NCI-H345 (cell line): ENCODE results near the gene SLC5A9.
"Not testable (repeated sequence)": the region's sequence is repeated elsewhere in the genome, so short reads cannot be mapped to it uniquely, and the experiment has no call there.

ENCODE experiments used
- DNase-seq: peaks from one replicate; lab custom pipeline; 2025; lab: John Stamatoyannopoulos, UW

The SLC5A9 gene

DNA sequence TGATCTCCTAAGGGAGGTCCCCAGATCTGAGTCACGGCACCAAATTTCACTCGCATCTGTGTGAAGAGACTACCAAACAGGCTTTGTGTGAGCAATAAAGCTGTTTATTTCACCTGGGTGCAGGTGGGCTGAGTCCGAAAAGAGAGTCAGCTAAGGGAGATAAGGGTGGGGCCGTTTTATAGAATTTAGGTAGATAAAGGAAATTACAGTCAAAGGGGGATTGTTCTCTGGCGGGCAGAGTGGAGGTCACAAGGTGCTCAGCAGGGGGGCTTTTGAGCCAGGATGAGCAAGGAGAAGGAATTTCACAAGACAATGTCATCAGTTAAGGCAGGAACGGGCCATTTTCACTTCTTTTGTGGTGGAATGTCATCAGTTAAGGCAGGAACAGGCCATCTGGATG, 8.2 kb upstream of the SLC5A9 start:
- DNase-seq = not testable (repeated sequence)

GRCh38 chr1:48214820-48215219, 7.7 kb upstream of the SLC5A9 start:
- no peak for DNase-seq

DNA sequence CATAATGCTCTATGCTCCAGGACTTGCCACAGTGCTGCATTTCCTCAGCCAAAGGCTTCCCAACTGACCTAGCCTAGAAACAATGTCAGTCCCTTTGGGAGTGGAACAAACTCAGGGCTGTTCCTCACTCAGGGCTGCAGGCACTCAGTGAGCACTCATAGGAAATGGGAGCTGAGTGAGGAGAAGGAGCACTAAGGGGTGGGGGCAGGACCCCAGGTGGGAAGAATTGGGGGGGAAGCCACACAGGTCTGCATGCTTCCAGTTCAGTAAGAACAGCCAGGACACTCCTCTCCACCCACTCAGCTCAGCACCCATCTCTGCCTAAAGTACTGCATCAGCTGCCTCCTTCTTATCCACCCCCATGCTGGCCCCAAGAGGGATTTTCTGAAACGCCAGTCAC, 7.3 kb upstream of the SLC5A9 start:
- DNase-seq = no peak

GRCh38 chr1:48215889-48216288, 6.6 kb upstream of the SLC5A9 start:
- DNase-seq = no peak

GRCh38 chr1:48216313-48216712, 6.2 kb upstream of the SLC5A9 start:
- no peak for DNase-seq

DNA sequence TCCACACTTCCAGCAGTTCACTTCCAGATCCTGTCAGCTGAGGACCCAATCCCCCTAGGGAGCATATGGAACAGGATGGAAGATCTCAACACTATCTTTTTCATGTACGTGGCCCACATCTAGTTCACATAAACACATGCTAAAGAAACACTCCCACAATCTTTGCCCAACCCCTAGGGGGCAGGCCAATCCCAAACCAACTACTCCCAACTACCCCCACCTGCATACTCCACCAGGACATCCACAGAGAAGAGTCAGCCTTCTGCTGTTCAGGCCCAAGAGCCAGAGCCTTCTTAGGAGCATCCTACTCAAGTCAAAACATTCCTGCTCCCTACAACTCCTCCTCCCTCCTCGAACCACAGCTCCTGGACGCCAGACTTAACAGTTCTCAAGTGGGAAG, 5.6 kb upstream of the SLC5A9 start:
- no peak for DNase-seq

GRCh38 chr1:48217856-48218255, 4.7 kb upstream of the SLC5A9 start:
- no peak for DNase-seq

DNA sequence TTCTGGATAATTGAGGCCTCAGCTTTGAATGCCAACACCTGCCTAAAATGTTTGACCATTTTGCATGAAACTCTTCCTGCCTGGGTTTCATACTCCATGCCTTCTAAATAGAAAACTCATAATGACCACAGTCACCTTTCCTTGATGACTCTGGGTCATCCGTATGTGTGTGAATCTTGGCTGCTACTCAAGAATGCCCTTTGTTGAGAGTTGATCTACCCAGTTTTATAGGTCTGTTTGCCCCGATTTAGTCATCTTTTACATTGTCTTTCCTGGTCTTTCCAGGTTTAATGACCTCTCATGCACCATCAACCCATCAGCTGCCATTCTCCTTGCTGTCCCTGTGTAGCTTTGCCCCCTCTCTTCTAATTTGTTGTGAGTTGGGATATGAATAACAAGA, 2.7 kb upstream of the SLC5A9 start:
- no peak for DNase-seq

DNA sequence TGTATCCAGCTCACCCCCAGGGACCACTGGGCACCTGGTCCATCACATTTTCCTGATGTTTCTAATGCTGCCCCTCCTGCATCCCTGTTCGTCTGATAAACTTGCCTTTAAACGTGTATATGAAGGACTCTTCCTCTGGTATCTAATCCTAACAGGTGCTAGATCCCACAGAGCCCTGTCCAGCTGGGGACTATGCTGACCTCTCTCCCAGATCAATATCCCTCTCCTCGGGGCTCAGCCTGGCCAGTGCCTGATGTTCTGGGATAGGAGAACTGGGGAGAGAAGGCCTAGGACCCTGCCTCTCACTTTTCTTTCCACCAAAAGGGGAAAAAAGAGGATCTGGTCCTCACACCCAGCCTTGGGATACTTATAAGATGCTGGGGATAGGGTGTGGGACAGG, 1.4 kb upstream of the SLC5A9 start:
- no peak for DNase-seq

DNA sequence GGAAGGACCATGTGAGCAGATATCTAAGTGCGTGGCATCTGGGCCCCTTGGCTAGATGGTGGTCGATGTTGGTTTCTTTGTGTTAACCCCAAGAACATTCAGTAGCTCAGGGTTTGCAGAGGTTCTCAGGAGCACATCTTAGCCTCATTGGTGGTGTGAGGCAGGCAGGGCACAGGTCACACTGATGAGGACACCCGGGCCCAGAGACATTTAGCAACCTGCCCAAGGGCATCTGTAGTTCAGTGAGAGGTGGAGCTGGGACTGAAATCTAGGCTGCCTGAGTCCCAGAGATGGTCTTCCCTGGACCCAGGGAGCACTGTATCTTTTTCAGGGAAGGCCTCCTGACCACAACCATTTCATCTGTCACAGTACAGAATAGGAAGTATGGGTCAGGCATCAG, 859 bp upstream of the SLC5A9 start:
- DNase-seq = no peak

DNA sequence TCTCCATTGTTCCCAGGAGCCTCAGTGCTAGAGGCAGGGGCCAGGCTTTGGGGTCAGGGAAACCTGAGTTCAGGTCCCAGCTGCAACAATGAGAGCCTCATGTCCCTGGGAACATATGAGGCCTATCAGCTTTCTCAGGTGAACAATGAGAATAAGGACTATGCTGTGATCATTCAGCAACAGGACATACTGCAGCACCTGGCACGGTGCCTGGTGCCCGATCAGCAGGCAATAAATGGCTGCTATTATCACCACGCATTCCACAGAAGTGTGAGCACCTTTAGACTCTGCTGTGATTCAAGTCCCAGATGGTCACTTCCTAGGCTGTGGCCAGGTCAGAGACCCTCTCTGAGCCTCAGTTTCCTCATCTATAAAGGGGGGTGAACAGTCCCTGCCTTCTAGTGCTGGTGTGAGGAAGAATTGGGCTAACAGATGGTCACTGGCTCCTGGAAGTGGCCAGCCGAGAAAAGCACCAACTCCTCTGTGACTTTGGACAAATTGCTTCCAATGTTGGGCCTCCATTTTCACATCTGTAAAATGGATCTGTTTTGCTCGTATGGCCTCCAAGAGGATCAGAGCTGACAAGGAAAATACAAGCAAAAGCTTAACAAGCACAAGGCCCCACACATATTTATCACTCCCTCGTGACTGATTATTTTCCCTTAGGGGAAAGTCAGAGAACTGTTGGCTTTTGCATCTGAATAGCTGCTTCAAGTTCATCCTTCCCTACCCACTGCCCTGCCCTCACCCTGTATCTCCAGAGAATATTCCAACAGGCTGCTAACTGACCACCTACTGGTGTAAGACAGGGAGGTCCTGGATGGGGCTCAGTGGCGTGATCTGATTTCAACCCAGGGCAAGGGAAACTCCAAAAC, 1.1 kb downstream of the SLC5A9 start:
- peak; percentile 57 for DNase-seq

DNA sequence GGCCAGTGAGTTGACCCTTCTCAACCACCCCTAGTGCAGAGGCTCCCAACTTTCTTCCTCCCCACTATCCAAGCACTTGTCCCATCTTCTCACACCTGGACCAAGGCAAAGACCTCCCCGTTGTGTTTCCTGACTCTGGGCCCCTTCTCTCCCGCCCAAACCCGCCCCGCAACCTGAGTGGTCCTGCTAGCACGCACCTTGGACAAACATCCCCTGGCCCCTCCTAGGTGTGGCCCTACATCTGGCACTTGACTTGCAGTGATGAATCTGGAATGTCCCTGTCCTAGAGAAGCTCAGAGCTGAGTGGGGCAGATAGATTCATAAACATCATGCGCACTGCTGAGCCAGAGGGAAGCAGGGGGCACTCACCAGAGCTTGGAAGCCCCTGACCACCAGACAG, 2.3 kb downstream of the SLC5A9 start:
- no peak for DNase-seq

DNA sequence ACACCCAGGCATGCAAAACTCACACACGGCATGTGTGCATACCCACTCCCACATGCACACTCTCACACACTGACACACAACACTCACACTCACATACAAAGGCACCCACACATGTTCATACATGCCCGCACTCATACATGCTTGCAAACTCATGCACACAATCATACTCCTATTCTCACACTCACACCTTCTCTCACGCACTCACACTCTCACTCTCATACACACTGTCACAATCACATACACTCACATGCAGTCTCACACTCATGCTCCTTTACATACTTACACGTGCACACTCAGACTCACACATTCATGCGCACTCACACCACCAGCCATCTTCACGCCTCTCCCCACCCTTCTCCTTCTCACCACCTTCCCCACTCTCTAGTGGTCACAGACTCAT, 3.1 kb downstream of the SLC5A9 start:
- DNase-seq = no peak

DNA sequence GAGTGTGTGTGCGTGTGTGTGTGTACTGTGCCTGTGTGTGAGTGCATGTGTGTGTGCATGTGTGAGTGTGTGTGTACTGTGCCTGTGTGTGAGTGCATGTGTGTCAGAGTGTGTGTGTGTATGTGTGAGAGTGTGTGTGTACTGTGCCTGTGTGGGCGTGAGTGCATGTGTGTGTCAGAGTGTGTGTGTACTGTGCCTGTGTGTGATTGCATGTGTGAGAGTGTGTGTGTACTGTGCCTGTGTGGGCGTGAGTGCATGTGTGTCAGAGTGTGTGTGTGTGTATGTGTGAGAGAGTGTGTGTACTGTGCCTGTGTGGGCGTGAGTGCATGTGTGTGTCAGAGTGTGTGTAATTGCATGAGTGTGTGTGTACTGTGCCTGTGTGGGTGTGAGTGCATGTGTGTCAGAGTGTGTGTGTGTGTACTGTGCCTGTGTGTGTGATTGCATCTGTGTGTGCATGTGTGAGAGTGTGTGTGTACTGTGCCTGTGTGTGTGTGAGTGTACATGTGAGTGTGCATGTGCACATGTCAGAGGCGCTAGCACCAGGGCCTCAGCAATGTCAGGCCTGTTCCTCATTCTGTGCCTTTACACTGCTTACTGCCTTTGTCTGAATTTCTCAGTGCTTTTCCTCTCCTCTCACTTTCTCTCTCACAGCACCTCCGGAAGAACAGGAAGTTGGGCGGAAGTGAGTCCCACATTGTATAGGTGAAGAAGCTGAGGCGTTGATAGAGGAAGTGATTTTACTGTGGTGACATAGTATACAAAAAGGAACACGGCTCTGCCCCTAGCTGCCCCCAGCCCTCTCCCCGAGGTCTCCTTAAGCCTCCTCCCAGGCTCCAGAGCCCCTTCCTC, 4.9 kb downstream of the SLC5A9 start:
- DNase-seq = no peak

DNA sequence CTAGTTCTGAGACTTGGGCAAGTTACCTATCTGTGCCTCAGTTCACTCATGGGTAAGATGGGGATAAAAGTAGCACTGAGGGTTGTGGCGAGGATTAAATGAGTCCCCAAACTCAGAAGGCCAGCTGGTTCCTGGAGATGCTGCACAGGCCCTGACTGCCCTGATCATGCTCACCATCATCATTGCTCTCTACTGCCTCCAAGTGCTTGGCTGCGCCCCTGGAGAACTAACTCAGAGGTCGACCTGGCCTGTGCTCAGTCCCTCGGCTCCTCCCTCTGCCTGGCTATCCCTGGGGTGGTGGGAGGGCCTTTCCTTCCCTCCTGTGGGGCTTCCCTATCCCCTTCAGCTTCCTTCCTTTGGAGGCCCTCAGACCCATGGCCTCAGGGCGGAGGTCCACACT, 5.6 kb downstream of the SLC5A9 start:
- DNase-seq = no peak

- DNase-seq = no peak
Observed at GRCh38 chr1:48229317-48229716, 6.8 kb downstream of the SLC5A9 start.

DNA sequence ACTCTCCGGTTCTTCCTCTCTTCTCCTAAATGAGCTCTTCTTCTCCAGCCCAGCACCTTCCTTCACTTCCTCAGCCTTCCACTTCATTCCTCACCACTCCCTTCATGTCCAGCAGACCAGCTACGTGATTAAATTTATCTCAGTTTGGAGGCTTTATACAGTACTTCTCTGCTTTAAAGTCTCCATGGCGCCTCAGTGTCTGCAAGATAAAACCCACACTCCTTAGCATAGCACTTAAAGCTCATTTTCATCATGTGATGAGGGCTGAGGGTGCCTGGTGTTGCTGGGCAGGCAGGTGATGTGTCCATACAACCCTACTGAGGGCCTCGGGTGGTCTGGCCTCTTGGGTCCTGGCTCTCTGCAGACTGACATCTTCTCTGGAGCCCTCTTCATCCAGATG, 7.7 kb downstream of the SLC5A9 start:
- no peak for DNase-seq

DNA sequence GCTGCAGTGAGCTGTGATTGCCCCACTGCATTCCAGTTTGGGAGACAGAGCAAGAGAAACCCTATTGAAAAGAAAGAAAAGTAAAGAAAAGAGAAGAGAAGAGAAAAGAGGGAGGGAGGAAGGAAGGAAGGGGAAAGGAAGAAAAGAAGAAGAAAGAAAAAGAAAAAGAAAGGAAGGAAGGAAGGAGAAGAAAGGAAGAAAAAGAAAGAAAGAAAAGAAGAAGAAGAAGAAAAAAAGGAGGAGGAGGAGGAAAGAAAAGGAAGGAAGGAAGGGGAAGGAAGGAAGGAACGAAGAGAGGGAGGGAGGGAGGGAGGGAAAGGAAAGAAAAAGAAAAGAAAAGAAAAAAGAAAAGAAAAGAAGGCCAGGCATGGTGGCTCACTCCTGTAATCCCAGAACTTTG, 10.2 kb downstream of the SLC5A9 start:
- DNase-seq = no peak

DNA sequence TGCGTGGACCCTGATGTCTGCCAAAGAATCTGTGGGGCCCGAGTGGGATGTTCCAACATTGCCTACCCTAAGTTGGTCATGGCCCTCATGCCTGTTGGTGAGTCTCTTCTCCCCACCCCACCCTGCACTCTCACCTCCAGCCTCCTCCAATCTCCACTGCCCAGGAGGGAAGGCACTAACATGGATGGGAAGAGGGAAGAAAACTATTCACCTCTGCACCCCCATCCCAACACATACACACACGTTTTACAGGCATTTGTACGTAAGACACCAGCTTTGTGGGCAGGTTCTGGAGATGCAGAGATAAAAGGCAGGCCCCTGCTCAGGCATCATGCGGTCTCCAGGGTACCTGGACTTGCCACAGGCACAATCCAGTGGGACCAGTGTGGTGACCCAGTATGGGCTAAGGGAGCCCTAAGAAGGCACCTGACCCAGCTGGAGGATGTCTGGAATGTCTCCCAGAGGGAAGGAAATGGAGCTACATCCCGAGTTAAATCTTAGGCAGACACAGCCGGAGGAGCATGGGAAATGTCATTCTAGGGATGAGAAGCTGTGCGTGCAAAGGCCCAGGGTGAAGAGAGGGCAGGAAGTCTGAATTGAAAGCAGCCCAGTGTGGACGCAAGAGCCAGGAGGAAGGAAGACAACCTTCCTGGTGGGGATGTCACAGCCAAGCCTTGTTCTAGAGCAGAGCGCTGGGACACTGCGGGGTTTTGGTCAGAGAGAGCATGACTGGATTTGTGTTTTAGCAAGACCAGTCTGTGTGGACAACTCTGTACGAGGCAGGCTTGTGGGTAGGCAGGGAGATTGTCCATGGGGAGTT, 11.4 kb downstream of the SLC5A9 start:
- no peak for DNase-seq

- DNase-seq = no peak
Observed at GRCh38 chr1:48235652-48236051, 13.1 kb downstream of the SLC5A9 start.

- DNase-seq = peak; percentile 8
Observed at GRCh38 chr1:48236716-48237470, 14.4 kb downstream of the SLC5A9 start.
